HCEC 1CT (cell line): ENCODE results near the gene C9orf153.
"Not testable (repeated sequence)": the region's sequence is repeated elsewhere in the genome, so short reads cannot be mapped to it uniquely, and the experiment has no call there.

ENCODE experiments used
- DNase-seq: peaks from one replicate; pipeline ENCODE4 v3.0.0-alpha.2; 2017

The C9orf153 gene

GRCh38 chr9:86259557-86259956, at the start of gene C9orf153:
C9orf153 (minus strand) TSS chr9:86259657; CDS start chr9:86229603, 30,054 bp downstream.
- DNase-seq: no peak

GRCh38 chr9:86308687-86309086, 49.2 kb upstream of the C9orf153 start:
- no peak for DNase-seq

GRCh38 chr9:86304236-86304730, 44.8 kb upstream of the C9orf153 start:
- DNase-seq: no peak

- peak; percentile 30 for DNase-seq
These were observed 44.0 kb upstream of the C9orf153 start for GRCh38 chr9:86303316-86303975.

DNA sequence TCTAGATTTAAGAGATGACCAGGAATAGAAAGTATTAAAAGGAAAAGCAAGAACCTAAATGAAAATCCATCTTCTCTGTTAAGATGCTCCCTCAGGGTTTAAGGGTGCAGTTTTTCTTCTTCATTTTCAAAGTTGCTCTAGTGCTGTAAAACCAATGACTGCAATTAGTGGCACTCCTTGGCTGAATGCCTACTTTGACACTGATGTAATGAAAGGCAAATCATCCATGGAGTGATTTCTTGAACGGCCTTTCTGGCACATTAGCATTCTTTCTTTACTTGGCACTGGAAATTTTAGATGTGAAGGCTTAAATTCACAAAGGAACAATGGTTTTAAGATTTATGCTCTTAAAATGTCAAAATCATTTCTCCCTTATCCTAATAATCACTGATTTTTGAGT, 42.2 kb upstream of the C9orf153 start:
- no peak for DNase-seq

DNA sequence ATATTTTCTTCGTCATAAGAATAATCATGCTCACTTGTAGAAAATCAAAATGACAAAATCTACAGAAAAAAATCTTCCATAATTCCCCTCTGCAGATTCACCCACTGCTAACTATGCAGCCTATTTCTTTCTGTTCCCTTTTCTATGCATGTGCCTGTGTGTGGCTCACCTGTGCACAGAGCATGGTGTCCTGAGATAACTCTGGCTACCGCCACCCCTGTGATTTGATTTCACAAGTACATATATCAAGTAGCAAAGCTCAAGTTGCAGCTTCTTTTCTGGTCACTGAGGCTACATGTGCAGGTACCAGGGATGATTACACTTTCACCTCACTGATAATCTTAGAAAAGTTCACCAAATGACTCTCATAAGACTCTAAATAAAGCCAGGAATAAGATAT, 41.2 kb upstream of the C9orf153 start:
- no peak for DNase-seq

- DNase-seq: no peak
These were observed 39.4 kb upstream of the C9orf153 start for GRCh38 chr9:86298873-86299272.

GRCh38 chr9:86290341-86290740, 30.9 kb upstream of the C9orf153 start:
- DNase-seq: not testable (repeated sequence)

- DNase-seq: no peak
These were observed 29.2 kb upstream of the C9orf153 start for GRCh38 chr9:86288499-86289198.

DNA sequence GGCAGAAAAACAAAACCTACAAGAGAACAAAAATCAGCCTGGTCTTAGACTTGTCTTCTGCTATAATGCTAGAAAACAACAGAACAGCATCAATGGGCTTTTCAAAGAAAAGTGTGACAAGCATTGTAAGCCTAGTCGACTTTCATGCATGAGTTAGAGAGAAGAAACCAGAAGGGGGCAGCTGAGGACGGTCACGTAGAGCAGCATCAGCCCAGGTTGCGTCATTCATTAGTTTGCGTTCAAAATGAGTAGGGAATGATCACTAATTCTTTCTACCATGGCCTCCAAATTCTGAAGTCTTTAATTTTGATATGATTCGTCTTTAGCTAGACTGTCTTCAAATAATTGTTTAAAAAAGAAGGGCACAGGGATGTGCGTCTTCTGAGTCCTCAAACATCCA, 27.6 kb upstream of the C9orf153 start:
- DNase-seq: no peak

- no peak for DNase-seq
These were observed 26.8 kb upstream of the C9orf153 start for GRCh38 chr9:86286278-86286677.

DNA sequence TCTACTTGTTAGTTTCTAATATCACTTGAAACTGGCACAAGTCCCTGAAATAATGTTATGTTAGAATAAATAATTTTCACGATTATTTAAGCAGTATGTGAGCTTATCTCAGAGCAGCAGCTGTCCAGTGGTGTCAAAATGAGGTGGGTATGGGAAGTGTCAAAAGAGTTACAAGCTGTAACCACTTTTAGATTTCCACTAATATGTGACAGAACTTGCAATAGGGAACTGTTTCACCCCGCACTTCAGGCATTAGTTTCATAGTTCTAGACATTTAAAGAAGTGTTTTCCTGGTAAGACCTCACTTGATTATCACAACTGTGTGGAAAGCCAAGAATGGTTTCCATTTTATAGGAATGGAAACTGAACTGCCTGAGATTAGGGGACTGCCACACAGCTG, 25.8 kb upstream of the C9orf153 start:
- DNase-seq: no peak

GRCh38 chr9:86282979-86283535, 23.6 kb upstream of the C9orf153 start:
- DNase-seq: peak; percentile 85

GRCh38 chr9:86282077-86282978, 22.9 kb upstream of the C9orf153 start, which contains the start of gene ISCA1:
ISCA1 (minus strand) TSS chr9:86282538; CDS start chr9:86282458, 80 bp downstream.
- peak; percentile 87 for DNase-seq

GRCh38 chr9:86281593-86282076, 22.2 kb upstream of the C9orf153 start:
- DNase-seq: peak; percentile 38

GRCh38 chr9:86280580-86280979, 21.1 kb upstream of the C9orf153 start:
- no peak for DNase-seq

DNA sequence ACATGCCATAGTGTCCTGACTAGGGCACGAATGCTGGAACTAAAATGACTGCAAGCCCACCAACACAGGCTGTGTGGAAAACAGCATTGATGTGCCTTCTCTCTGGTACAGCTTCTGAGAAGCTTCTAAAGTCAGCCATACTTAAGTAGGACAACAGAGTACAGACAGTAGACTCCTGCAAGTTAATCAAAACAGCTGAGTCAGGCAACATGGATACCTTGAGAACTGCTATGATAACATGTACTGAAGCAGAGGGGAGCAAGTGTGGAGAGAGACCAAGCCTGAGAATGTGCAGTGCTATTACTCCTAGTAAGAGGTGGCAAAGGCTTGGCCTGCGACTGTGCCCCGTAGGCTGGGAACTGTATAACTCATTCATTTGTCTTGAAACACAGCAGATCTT, 20.4 kb upstream of the C9orf153 start:
- DNase-seq: no peak

GRCh38 chr9:86277072-86277471, 17.6 kb upstream of the C9orf153 start:
- DNase-seq: no peak

DNA sequence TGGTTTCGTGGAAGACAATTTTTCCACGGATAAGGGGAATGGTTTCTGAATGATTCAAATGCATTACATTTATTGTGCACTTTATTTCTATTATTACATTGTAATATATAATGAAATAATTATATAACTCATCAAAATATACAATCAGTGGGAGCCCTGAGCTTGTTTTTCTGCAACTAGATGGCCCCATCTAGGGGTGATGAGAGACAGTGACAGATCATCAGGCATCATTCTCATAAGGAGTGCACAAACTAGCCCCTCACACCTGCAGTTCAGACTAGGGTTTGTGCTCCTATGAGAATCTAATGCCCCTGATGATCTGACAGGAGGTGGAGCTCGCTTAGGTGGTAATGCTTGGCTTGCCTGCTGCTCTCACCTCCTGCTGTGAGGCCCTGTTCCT, 16.5 kb upstream of the C9orf153 start:
- DNase-seq: no peak

DNA sequence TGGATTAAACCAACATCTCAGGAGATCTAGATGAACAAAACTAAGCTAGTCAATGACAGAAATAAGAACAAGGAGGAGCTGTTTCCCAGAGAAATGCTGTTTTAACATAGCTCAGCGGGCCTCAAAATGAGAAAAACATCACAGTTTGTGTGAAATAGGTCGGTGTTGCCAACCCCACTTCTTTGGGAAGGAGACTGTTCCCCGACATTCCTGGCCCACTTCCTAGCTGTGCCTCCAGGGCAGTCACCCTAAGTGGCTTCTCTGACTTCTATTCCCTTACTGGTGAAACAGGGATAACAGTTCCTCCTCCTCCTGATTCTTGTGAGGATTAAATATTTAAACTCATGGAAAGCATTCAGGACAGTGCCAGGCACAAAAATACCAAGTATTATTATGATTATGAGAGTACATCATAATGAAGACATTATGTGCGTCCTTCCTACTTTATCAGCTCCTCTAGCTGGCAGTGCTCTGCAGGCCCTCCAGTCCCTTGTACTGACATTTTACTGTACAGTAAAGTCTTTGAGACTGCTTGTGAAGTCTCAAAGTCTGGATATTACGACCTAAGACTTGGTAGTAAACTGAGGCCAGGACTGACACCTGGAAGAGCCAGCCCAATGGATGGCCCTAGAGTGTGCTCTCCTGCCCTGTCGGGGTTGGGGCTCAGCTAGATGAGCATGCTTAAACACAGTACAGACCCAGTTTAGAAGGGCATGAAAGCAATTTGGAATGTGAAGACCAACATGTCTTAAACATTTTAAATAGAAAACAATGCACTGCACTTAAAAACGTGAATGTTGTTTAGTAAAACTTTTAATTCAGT, 15.6 kb upstream of the C9orf153 start:
- no peak for DNase-seq

GRCh38 chr9:86272221-86272620, 12.8 kb upstream of the C9orf153 start:
- no peak for DNase-seq

DNA sequence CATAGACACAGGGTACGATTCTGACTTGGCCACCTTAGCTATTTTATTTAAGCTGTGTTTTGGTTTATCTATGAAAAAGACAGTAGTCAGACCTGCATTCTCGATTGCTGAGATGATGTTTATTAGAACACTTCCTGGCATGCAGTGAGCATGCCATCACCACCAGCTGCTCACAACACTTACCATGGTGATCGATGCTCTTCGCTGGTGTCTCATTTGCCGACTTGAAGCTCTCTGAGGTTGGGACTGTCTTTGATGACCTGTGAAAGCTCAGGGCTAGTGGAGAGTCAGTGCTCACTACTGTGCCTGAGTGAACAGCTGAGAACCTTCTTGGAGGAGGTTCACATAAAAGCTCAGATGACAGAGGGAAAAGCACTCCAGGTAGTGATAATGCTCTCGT, 4.4 kb upstream of the C9orf153 start:
- no peak for DNase-seq
